ENCODE results near the gene ZBP1. TPM values are rescaled to one million over a fixed set of nuclear protein-coding genes. Genes with fewer than 3 reads are reported as not detected.

Gene ZBP1
- total RNA-seq, 1 experiment from 2014 or later: not detected

DNA sequence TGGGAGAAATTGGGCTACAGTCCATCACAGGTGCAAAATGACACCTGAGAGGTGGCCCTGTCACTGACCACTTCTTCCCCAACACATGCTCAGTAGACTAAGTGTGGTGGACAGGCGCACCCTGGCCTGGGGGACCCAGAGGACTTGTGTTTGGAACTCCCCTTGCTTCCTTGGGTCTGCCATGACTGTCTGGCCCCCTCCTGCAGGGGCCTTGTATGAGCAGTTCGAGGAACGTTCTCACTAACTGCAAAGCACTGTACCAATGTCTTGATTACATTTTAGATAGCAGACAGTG lies 63.3 kb downstream of the ZBP1 start:
- Histone ChIP-seq H3K4me1 (replicated peaks; ENCODE audit: insufficient read depth) (no peaks in the 10 kb centered on the region), H3K9me3 (ENCODE audit: insufficient read depth, low read depth) (no peaks in the 10 kb centered on the region), H4K20me1 (ENCODE audit: insufficient read depth) (no peaks in the 10 kb centered on the region), H3K9me2 (ENCODE audit: insufficient read depth) (no peaks in the 10 kb centered on the region), H3K4me2 (no peak overlapping the region), H3K36me3 (ENCODE audit: low read depth) (no peaks in the 10 kb centered on the region), H3K79me2 (ENCODE audit: low read depth) (no peaks in the 10 kb centered on the region), H3K27ac (no peak overlapping the region), H3K27me3 (ENCODE audit: insufficient read depth, low read depth) (peaks cover 100% of the 10 kb centered on the region), H3F3A (ENCODE audit: insufficient read depth, low read depth) (no peaks in the 10 kb centered on the region), H3K4me3 (no peak overlapping the region), H2AFZ (no peak overlapping the region)
- no TSS peak for BruUV-seq (replicated peaks)
- TF ChIP-seq, protein P1, sequence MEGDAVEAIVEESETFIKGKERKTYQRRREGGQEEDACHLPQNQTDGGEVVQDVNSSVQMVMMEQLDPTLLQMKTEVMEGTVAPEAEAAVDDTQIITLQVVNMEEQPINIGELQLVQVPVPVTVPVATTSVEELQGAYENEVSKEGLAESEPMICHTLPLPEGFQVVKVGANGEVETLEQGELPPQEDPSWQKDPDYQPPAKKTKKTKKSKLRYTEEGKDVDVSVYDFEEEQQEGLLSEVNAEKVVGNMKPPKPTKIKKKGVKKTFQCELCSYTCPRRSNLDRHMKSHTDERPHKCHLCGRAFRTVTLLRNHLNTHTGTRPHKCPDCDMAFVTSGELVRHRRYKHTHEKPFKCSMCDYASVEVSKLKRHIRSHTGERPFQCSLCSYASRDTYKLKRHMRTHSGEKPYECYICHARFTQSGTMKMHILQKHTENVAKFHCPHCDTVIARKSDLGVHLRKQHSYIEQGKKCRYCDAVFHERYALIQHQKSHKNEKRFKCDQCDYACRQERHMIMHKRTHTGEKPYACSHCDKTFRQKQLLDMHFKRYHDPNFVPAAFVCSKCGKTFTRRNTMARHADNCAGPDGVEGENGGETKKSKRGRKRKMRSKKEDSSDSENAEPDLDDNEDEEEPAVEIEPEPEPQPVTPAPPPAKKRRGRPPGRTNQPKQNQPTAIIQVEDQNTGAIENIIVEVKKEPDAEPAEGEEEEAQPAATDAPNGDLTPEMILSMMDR (conservative IDR thresholded peaks at IDR 0.05): no peak
- TF ChIP-seq EZH2 (IDR thresholded peaks at IDR 0.05; ENCODE audit: low read depth): no peak
- POLR2A ChIA-PET (ENCODE audit: unreplicated experiment): no interaction called here
- CTCF ChIA-PET: no interaction called here
- no peak for DNase-seq
- intact Hi-C loops (cut with micrococcal nuclease; ENCODE audit: unreplicated experiment): no loop called here

DNA sequence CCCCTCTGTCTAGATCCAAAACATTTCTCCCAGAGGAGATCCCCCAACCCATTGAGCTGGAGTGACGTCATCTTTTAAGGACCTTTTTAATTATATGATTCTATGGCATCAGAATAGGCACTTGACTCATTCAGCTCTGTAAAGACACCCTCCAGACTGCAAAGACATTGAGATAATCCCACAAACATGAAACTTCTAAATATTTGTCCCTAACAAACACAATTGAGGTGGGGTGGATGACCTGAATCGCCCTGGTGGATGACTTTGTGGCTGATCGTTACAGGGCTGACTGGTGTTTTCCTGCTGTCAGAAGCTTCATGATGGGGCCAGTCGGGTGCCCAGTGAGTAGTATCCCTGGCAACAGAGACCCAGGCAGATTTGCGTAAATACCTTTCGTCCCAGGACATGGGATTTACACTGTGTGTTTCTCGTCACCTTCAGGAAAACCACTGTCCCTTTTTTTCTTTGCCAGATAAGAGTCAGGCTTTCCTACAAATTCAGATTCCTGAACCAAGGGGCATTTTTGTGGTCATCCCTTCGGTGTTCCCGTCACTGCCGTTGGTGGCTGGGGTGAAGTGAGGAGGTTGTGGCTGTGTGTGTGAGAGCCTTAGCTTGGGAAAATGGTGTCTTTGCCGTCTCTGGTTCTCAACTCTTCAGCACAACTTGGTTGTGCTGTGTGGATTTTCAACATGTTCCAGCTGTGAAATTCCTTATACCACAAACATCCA lies 64.6 kb downstream of the ZBP1 start:
- BruUV-seq (replicated peaks): no TSS peak
- no peaks in the 10 kb centered on the region for H3K79me2 ChIP-seq (ENCODE audit: low read depth)
- H3K27me3 ChIP-seq (ENCODE audit: insufficient read depth, low read depth): peaks cover 100% of the 10 kb centered on the region
- no peaks in the 10 kb centered on the region for H3F3A ChIP-seq (ENCODE audit: insufficient read depth, low read depth)
- no peak overlapping the region for H3K4me2 ChIP-seq
- CTCF ChIA-PET: no interaction called here
- H3K36me3 ChIP-seq (ENCODE audit: low read depth): no peaks in the 10 kb centered on the region
- no peaks in the 10 kb centered on the region for H4K20me1 ChIP-seq (ENCODE audit: insufficient read depth)
- no peak for TF ChIP-seq EZH2 (IDR thresholded peaks at IDR 0.05; ENCODE audit: low read depth)
- TF ChIP-seq, protein P1 (conservative IDR thresholded peaks at IDR 0.05): no peak
- no peaks in the 10 kb centered on the region for H3K4me1 ChIP-seq (replicated peaks; ENCODE audit: insufficient read depth)
- POLR2A ChIA-PET (ENCODE audit: unreplicated experiment): no interaction called here
- intact Hi-C loops (cut with micrococcal nuclease; ENCODE audit: unreplicated experiment): no loop called here
- no peak overlapping the region for H2AFZ ChIP-seq
- no peaks in the 10 kb centered on the region for H3K9me3 ChIP-seq (ENCODE audit: insufficient read depth, low read depth)
- no peak overlapping the region for H3K4me3 ChIP-seq
- no peaks in the 10 kb centered on the region for H3K9me2 ChIP-seq (ENCODE audit: insufficient read depth)
- DNase-seq: no peak
- H3K27ac ChIP-seq: no peak overlapping the region

Other genes starting within 250 kb of the ZBP1 start
- 19.3 and 25.6 TPM in 2 replicates for gene RBM38, start 229.0 kb downstream of the ZBP1 start, total RNA-seq (2021)
- gene CTCFL, start 95.3 kb downstream of the ZBP1 start, total RNA-seq (2021): not detected in 2 replicates
- not detected in 2 replicates for gene PCK1, start 59.3 kb downstream of the ZBP1 start, total RNA-seq (2021)
- 163 and 177 TPM in 2 replicates for gene PMEPA1, start 89.6 kb upstream of the ZBP1 start, total RNA-seq (2021)

All from PC-9 (cell line).